Renal cortical epithelial cell (primary cell): Measurements from ENCODE around the gene TMEM236. TPM values are rescaled to one million over a fixed set of nuclear protein-coding genes. Genes with fewer than 3 reads are reported as not detected.

Experiments
- DNase-seq: peaks from one replicate; pipeline ENCODE4 v3.0.0-alpha.2; 2011; ENCODE audit warnings: low read depth
- total RNA-seq: library from RNA; depleted of rRNA; stranded (reverse); fragments of >200 nt; gene quantifications from 2 replicates; pipeline ENCODE4 v1.2.3, GENCODE V29; 2014

TMEM236 gene
- total RNA-seq, 1 donor from 2014 or later = 0.10 TPM

GRCh38 chr10:17740668-17741067 lies 11.3 kb upstream of the TMEM236 start:
- DNase-seq = no peak

GRCh38 chr10:17742918-17743317 lies 9.1 kb upstream of the TMEM236 start:
- DNase-seq = peak; percentile 27

GRCh38 chr10:17743437-17743836 lies 8.6 kb upstream of the TMEM236 start:
- DNase-seq = no peak

GRCh38 chr10:17744341-17744861 lies 7.6 kb upstream of the TMEM236 start:
- DNase-seq = peak; percentile 22

GRCh38 chr10:17747883-17748550 lies 4.0 kb upstream of the TMEM236 start:
- DNase-seq = peak; percentile 65

GRCh38 chr10:17749890-17750289 lies 2.1 kb upstream of the TMEM236 start:
- no peak for DNase-seq

GRCh38 chr10:17756557-17757217 lies 4.7 kb downstream of the TMEM236 start:
- DNase-seq = peak; percentile 56

GRCh38 chr10:17758200-17758599 lies 6.2 kb downstream of the TMEM236 start:
- no peak for DNase-seq

- DNase-seq = no peak
Measured at GRCh38 chr10:17758896-17759295, 6.9 kb downstream of the TMEM236 start.

- no peak for DNase-seq
Measured at GRCh38 chr10:17764142-17764541, 12.1 kb downstream of the TMEM236 start.

- no peak for DNase-seq
Measured at GRCh38 chr10:17765602-17766001, 13.6 kb downstream of the TMEM236 start.

GRCh38 chr10:17766731-17767130 lies 14.7 kb downstream of the TMEM236 start:
- DNase-seq = no peak

GRCh38 chr10:17768496-17768895 lies 16.5 kb downstream of the TMEM236 start:
- DNase-seq = no peak

- DNase-seq = no peak
Measured at GRCh38 chr10:17768957-17769356, 17.0 kb downstream of the TMEM236 start.

- no peak for DNase-seq
Measured at GRCh38 chr10:17771017-17771416, 19.0 kb downstream of the TMEM236 start.

- no peak for DNase-seq
Measured at GRCh38 chr10:17779784-17780183, 27.8 kb downstream of the TMEM236 start.

GRCh38 chr10:17780727-17781126 lies 28.7 kb downstream of the TMEM236 start:
- no peak for DNase-seq

GRCh38 chr10:17781856-17782255 lies 29.9 kb downstream of the TMEM236 start:
- no peak for DNase-seq

GRCh38 chr10:17782921-17783665 lies 31.1 kb downstream of the TMEM236 start:
- peak; percentile 77 for DNase-seq

- no peak for DNase-seq
Measured at GRCh38 chr10:17783751-17784150, 31.8 kb downstream of the TMEM236 start.

- no peak for DNase-seq
Measured at GRCh38 chr10:17784688-17785087, 32.7 kb downstream of the TMEM236 start.

- DNase-seq = peak; percentile 10
Measured at GRCh38 chr10:17785276-17785930, 33.4 kb downstream of the TMEM236 start.
